Spleen (tissue), 7 donors: ENCODE data around the gene MRPL40.

Source experiments
- CTCF ChIP-seq, 11 experiments: fragments of 200-600 bp in 7 of 11; fragments of 450-650 bp in 4 of 11; sonication (generic) in 4 of 11; IDR thresholded peaks in 8 of 11; conservative IDR thresholded peaks in 3 of 11; 1 replicate in 7 of 11; 2 replicates in 4 of 11; pipeline versions ENCODE4 v1.4.0 to v1.8.0; 2016 to 2021; ENCODE audit warnings: antibody characterized with exemption in 11 of 11, inconsistent platforms in 4 of 11, mild to moderate bottlenecking in 1 of 11
- POLR2A ChIP-seq, 3 donors: fragments of 450-650 bp; IDR thresholded peaks; one replicate each; pipeline ENCODE4 v1.5.1; 2017; ENCODE audit warnings: antibody characterized with exemption in 3 of 3, mild to moderate bottlenecking in 1 of 3
- POLR2AphosphoS5 ChIP-seq, 3 donors: sonication (generic); formaldehyde crosslinking; IDR thresholded peaks; one replicate each; pipeline ENCODE4 v1.5.1; 2017; ENCODE audit warnings: antibody characterized with exemption in 3 of 3
- donor health status: DM: no; HTN: no; CAD: no; lungs with moderate emphysema.
- donor health status: DM: no; HTN: no; CAD: no.
- donor health status: DM: no; HTN: no; CAD: no.

DNA sequence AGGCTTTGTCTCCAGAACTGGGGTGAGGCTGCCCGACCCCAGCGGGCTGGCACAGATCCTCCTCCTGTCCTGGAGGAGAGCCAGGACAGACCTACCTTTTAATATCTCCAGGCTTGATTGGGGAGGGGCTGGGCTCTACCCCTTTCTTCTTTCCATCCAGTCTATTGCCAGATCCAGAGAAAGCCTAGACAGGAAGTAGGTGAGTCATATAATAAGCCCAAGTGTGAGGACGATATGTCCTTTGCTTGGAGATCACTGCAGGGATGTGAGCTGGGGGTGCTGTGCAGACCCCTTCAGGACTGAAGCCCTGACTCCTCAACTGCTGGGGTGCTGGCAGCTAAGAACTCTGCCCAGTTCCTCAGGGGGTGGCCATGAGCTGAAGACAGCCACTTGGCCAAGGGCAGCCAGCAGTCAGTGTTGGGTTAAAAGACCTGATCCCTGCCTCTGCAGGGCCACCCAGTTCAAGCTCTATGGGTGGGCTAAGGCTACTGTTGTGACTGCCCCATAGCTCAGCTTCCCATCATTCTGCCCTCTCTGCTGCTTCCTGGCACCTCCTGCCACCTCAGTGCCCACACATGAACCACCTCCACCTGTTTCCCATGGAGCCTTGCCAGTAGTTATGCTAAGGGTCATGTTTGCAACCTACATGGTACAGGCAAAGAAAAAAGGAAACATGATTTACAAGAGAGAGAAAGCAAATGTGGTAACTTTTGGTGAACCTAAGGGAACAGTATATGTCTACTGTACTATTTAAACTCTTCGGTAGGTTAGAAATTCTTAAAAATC, 23.4 kb downstream of the MRPL40 start:
- TF ChIP-seq CTCF (IDR thresholded peaks at IDR 0.05 in 8 of 11, conservative IDR thresholded peaks at IDR 0.05 in 3 of 11) (no peak), POLR2AphosphoS5 (IDR thresholded peaks at IDR 0.05) (no peak), POLR2A (IDR thresholded peaks at IDR 0.05) (no peak)
